RWPE2 (cell line): Measurements from ENCODE around the gene DERA.

Source experiments
- ATAC-seq: fragments of 200-7000 bp; cut with Tn5 transposase; 3 replicates; pipeline ENCODE4 v1.9.1; 2021; ENCODE audit warnings: low read depth
- DNase-seq: peaks from one replicate; pipeline ENCODE4 v3.0.0-alpha.2; 2020; ENCODE audit warnings: low spot score
- H3K27ac ChIP-seq: fragments of 450-650 bp; 2 replicates; pipeline ENCODE4 v1.5.1; 2017; ENCODE audit warnings: mild to moderate bottlenecking; ENCODE audit not compliant: poor library complexity, severe bottlenecking
- H3K27me3 ChIP-seq: fragments of 250-450 bp; sonication (Bioruptor Pico); 2 replicates; pipeline ENCODE4 v1.5.1; 2021; ENCODE audit warnings: mild to moderate bottlenecking, moderate library complexity; ENCODE audit not compliant: insufficient read depth, poor library complexity, severe bottlenecking
- H3K36me3 ChIP-seq: fragments of 250-450 bp; sonication (Bioruptor Pico); 2 replicates; pipeline ENCODE4 v1.5.1; 2020; ENCODE audit warnings: low read depth, mild to moderate bottlenecking, moderate library complexity
- H3K4me1 ChIP-seq: fragments of 250-450 bp; sonication (Bioruptor Pico); 2 replicates; pipeline ENCODE4 v1.5.1; 2021; ENCODE audit warnings: mild to moderate bottlenecking, moderate library complexity; ENCODE audit not compliant: insufficient read depth, poor library complexity, severe bottlenecking
- H3K4me3 ChIP-seq: fragments of 250-450 bp; sonication (Bioruptor Pico); 2 replicates; pipeline ENCODE4 v1.5.1; 2021; ENCODE audit warnings: mild to moderate bottlenecking, moderate library complexity; ENCODE audit not compliant: severe bottlenecking
- H3K9me3 ChIP-seq: fragments of 250-450 bp; sonication (Bioruptor Pico); 2 replicates; pipeline ENCODE4 v1.5.1; 2021; ENCODE audit warnings: mild to moderate bottlenecking, moderate library complexity; ENCODE audit not compliant: severe bottlenecking
- TF ChIP-seq, protein P1 (sequence below): fragments of 450-650 bp; IDR thresholded peaks from one replicate; pipeline ENCODE4 v1.5.1; 2017; ENCODE audit warnings: mild to moderate bottlenecking, moderate library complexity; ENCODE audit not compliant: poor library complexity, severe bottlenecking

Gene DERA

DNA sequence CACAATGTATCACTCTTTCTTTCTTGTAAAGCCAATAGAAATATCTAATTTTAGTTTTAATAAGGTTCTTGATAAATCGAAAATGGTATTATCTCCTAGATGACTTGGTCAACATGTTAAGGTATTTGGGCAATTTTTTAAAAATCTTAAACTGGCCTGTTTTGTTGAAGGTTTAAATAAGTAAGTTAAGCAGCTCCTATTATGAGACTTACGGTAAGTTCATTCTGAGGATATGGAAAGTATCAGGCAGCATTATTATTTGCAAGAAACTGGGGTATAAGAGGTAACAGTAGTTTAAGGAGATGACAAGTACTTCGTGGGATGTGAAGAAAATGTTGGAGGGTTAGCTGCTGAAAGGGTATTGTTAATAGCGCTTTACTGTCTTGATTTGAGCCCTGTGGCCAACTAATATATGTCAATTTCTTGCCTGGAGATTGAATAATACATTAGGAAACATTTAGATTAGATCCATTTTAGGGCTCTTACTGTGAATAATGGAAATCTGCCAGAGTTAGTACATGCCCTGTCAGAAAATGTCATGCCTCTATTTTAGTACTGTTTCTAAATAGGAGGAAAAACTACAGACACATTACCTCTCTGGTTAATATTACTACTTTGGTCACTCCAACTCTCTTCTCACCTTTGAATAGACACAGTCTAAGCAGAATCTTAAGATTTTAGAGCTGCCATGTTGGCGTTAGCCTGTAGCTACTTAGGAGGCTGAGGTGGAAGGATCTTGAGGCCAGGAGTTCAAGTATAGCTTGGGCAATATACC is 23.9 kb upstream of the DERA start:
- no peak for ATAC-seq
- H3K4me1 ChIP-seq: no peaks in the 10 kb centered on the region
- no peaks in the 10 kb centered on the region for H3K27me3 ChIP-seq
- no peak overlapping the region for H3K4me3 ChIP-seq
- TF ChIP-seq, protein P1, sequence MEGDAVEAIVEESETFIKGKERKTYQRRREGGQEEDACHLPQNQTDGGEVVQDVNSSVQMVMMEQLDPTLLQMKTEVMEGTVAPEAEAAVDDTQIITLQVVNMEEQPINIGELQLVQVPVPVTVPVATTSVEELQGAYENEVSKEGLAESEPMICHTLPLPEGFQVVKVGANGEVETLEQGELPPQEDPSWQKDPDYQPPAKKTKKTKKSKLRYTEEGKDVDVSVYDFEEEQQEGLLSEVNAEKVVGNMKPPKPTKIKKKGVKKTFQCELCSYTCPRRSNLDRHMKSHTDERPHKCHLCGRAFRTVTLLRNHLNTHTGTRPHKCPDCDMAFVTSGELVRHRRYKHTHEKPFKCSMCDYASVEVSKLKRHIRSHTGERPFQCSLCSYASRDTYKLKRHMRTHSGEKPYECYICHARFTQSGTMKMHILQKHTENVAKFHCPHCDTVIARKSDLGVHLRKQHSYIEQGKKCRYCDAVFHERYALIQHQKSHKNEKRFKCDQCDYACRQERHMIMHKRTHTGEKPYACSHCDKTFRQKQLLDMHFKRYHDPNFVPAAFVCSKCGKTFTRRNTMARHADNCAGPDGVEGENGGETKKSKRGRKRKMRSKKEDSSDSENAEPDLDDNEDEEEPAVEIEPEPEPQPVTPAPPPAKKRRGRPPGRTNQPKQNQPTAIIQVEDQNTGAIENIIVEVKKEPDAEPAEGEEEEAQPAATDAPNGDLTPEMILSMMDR: no peak
- peaks cover 58% of the 10 kb centered on the region for H3K36me3 ChIP-seq
- DNase-seq: no peak
- H3K9me3 ChIP-seq: no peaks in the 10 kb centered on the region
- no peak overlapping the region for H3K27ac ChIP-seq

DNA sequence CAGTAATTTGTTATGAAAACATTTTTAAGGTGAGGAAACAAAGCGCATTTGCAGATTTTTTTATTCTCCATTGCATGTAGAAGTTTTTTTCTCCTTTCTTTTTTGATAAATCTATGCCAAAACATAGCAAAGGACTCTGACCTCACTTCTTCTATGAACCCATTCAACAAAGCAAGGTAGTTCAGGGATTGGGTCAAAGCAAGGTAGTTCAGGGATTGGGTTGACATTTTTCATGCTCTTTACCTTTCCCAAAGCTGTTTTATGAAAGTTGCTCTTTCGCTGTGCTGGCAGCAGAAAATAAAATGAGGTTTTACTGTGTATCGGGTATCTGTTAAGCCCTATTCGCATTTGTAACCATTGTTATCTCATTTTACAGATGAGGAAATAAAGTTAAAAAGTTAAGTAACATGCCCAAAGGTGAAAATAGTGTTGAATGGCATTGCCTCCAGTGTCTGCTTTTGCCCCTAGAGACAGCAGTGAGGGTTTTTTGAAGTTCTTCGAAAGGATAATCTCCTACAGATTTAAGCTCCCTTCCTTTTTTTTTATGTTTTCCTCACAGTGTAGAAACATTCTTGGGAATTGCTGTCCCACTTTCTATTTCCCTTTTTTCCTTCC is 18.4 kb upstream of the DERA start:
- H3K36me3 ChIP-seq: peaks cover 50% of the 10 kb centered on the region
- no peak for ATAC-seq

DNA sequence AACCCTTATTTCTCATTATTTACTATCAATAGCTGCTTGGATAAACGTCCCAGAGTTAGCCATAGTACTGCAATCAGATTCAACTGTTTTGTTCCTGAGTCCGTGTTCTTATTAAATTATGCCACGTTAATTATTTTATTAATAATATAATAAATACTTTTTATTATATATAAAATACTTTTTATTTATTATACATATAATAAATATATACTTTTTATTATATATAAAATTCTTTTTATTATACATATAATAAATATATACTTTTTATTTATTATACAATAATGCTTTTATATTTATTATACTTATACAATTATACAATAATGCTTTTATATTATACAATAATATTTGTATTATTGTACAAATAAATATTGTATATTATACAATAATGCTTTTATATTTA is 17.9 kb upstream of the DERA start:
- no peak for DNase-seq
- H3K4me1 ChIP-seq: no peaks in the 10 kb centered on the region
- H3K27ac ChIP-seq: no peak overlapping the region
- H3K9me3 ChIP-seq: no peaks in the 10 kb centered on the region
- peaks cover 55% of the 10 kb centered on the region for H3K36me3 ChIP-seq
- no peak overlapping the region for H3K4me3 ChIP-seq
- TF ChIP-seq, protein P1: no peak
- H3K27me3 ChIP-seq: no peaks in the 10 kb centered on the region
- no peak for ATAC-seq

More for the DNA sequence above, 18.4 kb upstream of the DERA start:
- Histone ChIP-seq H3K4me1 (no peaks in the 10 kb centered on the region), H3K9me3 (no peaks in the 10 kb centered on the region), H3K27ac (no peak overlapping the region), H3K4me3 (no peak overlapping the region), H3K27me3 (no peaks in the 10 kb centered on the region)
- TF ChIP-seq, protein P1: no peak
- no peak for DNase-seq

DNA sequence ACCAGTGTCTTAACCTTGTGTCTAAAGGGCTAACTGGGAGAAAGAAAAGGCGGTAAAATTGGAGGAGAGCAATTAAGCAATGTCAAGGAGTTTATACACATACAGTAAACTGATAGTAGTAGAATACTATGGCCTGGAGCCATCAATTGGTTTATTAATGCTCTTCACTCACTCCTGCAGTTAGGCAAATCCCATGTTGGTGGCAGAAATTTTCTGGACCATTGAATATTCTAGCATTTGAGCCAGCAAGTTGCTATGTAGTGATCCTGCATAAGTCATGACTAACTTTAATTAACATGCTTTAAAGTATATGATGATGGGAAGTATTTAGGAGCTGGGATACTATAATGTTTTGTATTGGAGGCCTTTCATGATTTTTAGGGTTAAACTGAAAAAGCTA is 14.3 kb upstream of the DERA start:
- no peaks in the 10 kb centered on the region for H3K4me1 ChIP-seq
- DNase-seq (no peak), ATAC-seq (no peak)
- no peaks in the 10 kb centered on the region for H3K27me3 ChIP-seq
- no peak overlapping the region for H3K27ac ChIP-seq
- H3K4me3 ChIP-seq: no peak overlapping the region
- no peaks in the 10 kb centered on the region for H3K9me3 ChIP-seq
- peaks cover 61% of the 10 kb centered on the region for H3K36me3 ChIP-seq
- TF ChIP-seq, protein P1: no peak

DNA sequence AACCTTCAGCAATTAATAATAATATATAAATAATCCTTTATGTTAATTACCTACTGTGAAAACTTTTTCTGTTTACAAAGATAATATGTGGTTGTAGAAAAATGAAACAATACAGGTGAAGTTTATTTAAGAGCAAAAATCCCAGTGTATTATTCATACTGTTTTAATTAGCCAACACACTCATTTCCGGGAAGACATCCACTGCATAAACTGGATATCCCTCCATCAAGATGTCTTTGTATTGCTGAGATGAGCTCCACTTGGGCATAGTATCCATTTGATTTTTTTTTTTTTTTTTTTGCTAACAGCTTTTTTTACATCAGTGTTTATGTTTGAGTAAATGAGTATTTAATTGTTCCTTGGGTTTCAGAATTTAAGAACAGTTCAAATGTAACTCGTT is 13.7 kb upstream of the DERA start:
- Histone ChIP-seq H3K36me3 (peaks cover 64% of the 10 kb centered on the region), H3K27ac (no peak overlapping the region), H3K4me3 (no peak overlapping the region), H3K27me3 (no peaks in the 10 kb centered on the region), H3K4me1 (no peaks in the 10 kb centered on the region), H3K9me3 (no peaks in the 10 kb centered on the region)
- no peak for ATAC-seq
- TF ChIP-seq, protein P1: no peak
- DNase-seq: no peak
